GM13977 (cell line): ENCODE measurements around the gene CCDC33.
"Not testable (repeated sequence)": the region's sequence is repeated elsewhere in the genome, so short reads cannot be mapped to it uniquely, and the experiment has no call there.

ENCODE experiments used
- DNase-seq: peaks from one replicate; pipeline ENCODE4 v3.0.0; 2012; ENCODE audit warnings: low spot score
- CTCF ChIP-seq: IDR thresholded peaks from 2 replicates; pipeline ENCODE4 v1.5.1; 2012; ENCODE audit warnings: mild to moderate bottlenecking, control low read depth; ENCODE audit not compliant: insufficient read depth; ENCODE audit errors: extremely low read depth, missing control alignments
- in situ Hi-C: fragments of 300-500 bp; cut with MboI; formaldehyde crosslinking; loops from one replicate; pipeline ENCODE4 v1.12.0; 2022; ENCODE audit warnings: low sequenced_read_pairs, low pct_unique_long_range_greater_than_20kb, mixed read lengths, inconsistent platforms; ENCODE audit not compliant: unreplicated experiment

The CCDC33 gene

GRCh38 chr15:74360855-74361254 is 124.7 kb downstream of the CCDC33 start:
- in situ Hi-C loops, DNase-seq: not testable (repeated sequence)

- DNase-seq, result no peak
- no peak for TF ChIP-seq CTCF
- in situ Hi-C loops, result no loop called here
Observed at GRCh38 chr15:74362482-74362881, 126.4 kb downstream of the CCDC33 start.

GRCh38 chr15:74364936-74365597 is 128.9 kb downstream of the CCDC33 start:
- no peak for TF ChIP-seq CTCF
- in situ Hi-C loops, result no loop called here
- DNase-seq, result no peak

- in situ Hi-C loops, result no loop called here
Observed at GRCh38 chr15:74365598-74366445, 129.7 kb downstream of the CCDC33 start.

GRCh38 chr15:74367296-74367854 is 131.2 kb downstream of the CCDC33 start, which contains the start of gene CYP11A1:
Gene CYP11A1, minus strand, starts transcription at chr15:74367646. Its CDS starts 61 bp downstream, at chr15:74367585.
- in situ Hi-C loops, result no loop called here
- DNase-seq, result no peak
- no peak for TF ChIP-seq CTCF

More at GRCh38 chr15:74365598-74366445, 129.7 kb downstream of the CCDC33 start:
- no peak for TF ChIP-seq CTCF
- no peak for DNase-seq

- in situ Hi-C loops, result no loop called here
- no peak for TF ChIP-seq CTCF
- DNase-seq, result no peak
Observed at GRCh38 chr15:74368121-74368520, 132.0 kb downstream of the CCDC33 start.

GRCh38 chr15:74369084-74369745 is 133.1 kb downstream of the CCDC33 start:
- in situ Hi-C loops, result no loop called here
- no peak for DNase-seq
- TF ChIP-seq CTCF, result no peak
